ENCODE data around the gene DUSP10.

DNA sequence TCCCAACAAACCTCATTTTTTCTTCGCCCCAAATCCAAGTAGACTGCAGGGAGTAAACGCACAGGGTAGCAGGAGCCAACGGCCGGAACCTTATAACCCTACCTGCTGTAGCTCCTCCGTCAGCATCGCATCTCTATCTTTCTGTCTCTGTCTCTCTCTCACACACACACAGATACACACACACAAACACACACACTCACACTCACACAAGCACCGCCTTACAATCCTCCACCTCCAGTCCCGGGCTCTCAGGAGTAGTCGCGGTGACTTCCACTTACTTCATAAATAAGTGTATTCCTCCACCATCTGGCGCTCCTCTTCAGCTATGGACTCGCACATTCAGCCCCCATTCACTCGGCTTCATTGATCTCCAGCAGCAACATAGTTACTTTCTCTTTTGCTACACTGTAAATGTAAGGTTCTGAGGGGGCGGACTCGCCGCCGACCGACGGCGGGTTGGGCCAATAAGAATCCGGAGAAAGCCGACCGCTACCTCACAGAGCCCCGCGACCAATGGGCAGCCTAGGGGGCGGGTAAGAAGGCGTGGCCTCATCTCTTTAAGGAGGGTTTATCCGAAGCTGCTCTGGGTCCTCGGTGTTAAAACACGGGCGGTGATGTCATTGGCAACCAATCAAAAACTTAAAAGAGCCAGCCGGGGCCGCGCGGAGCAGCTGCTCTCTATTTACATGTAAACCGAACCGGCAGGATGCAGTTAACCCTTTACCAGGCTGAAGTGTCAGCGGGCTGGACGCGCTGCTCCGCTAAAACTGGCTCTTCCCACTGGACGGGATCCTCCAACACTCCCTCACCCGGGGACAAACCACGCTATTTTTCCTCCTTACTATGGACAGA, at the start of gene DUSP10:
- TF ChIP-seq, protein P1, sequence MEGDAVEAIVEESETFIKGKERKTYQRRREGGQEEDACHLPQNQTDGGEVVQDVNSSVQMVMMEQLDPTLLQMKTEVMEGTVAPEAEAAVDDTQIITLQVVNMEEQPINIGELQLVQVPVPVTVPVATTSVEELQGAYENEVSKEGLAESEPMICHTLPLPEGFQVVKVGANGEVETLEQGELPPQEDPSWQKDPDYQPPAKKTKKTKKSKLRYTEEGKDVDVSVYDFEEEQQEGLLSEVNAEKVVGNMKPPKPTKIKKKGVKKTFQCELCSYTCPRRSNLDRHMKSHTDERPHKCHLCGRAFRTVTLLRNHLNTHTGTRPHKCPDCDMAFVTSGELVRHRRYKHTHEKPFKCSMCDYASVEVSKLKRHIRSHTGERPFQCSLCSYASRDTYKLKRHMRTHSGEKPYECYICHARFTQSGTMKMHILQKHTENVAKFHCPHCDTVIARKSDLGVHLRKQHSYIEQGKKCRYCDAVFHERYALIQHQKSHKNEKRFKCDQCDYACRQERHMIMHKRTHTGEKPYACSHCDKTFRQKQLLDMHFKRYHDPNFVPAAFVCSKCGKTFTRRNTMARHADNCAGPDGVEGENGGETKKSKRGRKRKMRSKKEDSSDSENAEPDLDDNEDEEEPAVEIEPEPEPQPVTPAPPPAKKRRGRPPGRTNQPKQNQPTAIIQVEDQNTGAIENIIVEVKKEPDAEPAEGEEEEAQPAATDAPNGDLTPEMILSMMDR (IDR thresholded peaks at IDR 0.05) = no peak
- peak; percentile 99 for TF ChIP-seq POLR2A (IDR thresholded peaks at IDR 0.05)
